ES-I3 (cell line): Measurements from ENCODE around the gene AGBL1.

Experiments
- H3K36me3 ChIP-seq: 2 replicates; pipeline ENCODE4 v1.6.1; 2013; ENCODE audit warnings: mild to moderate bottlenecking, low read length, control low read depth, moderate library complexity; ENCODE audit not compliant: insufficient read depth
- H3K4me1 ChIP-seq: 2 replicates; pipeline ENCODE4 v1.6.1; 2013; ENCODE audit warnings: mild to moderate bottlenecking, control low read depth, low read length; ENCODE audit not compliant: insufficient read depth
- H3K9ac ChIP-seq: 2 replicates; pipeline ENCODE4 v1.6.1; 2013; ENCODE audit warnings: low read depth, mild to moderate bottlenecking, low read length, moderate library complexity
- H3K9me3 ChIP-seq: 2 replicates; pipeline ENCODE4 v1.6.1; 2013; ENCODE audit warnings: mild to moderate bottlenecking, low read length, moderate library complexity; ENCODE audit not compliant: control insufficient read depth, insufficient read depth

AGBL1 gene

GRCh38 chr15:86163816-86164215 lies 84.1 kb downstream of the AGBL1 start:
- peaks cover 6% of the 10 kb centered on the region; the same call in 1 of the 2 replicates for H3K4me1 ChIP-seq
- H3K36me3 ChIP-seq: no peaks in the 10 kb centered on the region
- H3K9ac ChIP-seq: no peak overlapping the region
- H3K9me3 ChIP-seq: no peaks in the 10 kb centered on the region

GRCh38 chr15:86164232-86164898 lies 84.7 kb downstream of the AGBL1 start:
- Histone ChIP-seq H3K4me1 (peaks cover 8% of the 10 kb centered on the region; the same call in 1 of the 2 replicates), H3K36me3 (no peaks in the 10 kb centered on the region), H3K9me3 (no peaks in the 10 kb centered on the region), H3K9ac (no peak overlapping the region)

- Histone ChIP-seq H3K36me3 (no peaks in the 10 kb centered on the region), H3K9ac (no peak overlapping the region), H3K9me3 (no peaks in the 10 kb centered on the region), H3K4me1 (peaks cover 8% of the 10 kb centered on the region; the same call in 1 of the 2 replicates)
Observed at GRCh38 chr15:86165265-86166211, 85.9 kb downstream of the AGBL1 start.

GRCh38 chr15:86167841-86168240 lies 88.2 kb downstream of the AGBL1 start:
- Histone ChIP-seq H3K9me3 (no peaks in the 10 kb centered on the region), H3K4me1 (0 out of 2 replicates have a peak, but pooled peaks cover 2% of the 10 kb centered on the region), H3K36me3 (no peaks in the 10 kb centered on the region), H3K9ac (no peak overlapping the region)

- Histone ChIP-seq H3K36me3 (no peaks in the 10 kb centered on the region), H3K9me3 (no peaks in the 10 kb centered on the region), H3K9ac (no peak overlapping the region), H3K4me1 (no peaks in the 10 kb centered on the region)
Observed at GRCh38 chr15:86178845-86179244, 99.2 kb downstream of the AGBL1 start.

- Histone ChIP-seq H3K9ac (no peak overlapping the region), H3K4me1 (no peaks in the 10 kb centered on the region), H3K9me3 (no peaks in the 10 kb centered on the region)
Observed at GRCh38 chr15:86183596-86184491, 104.2 kb downstream of the AGBL1 start.

GRCh38 chr15:86193716-86194380 lies 114.2 kb downstream of the AGBL1 start:
- Histone ChIP-seq H3K9me3 (no peaks in the 10 kb centered on the region), H3K4me1 (no peaks in the 10 kb centered on the region), H3K36me3 (no peaks in the 10 kb centered on the region), H3K9ac (no peak overlapping the region)

More at GRCh38 chr15:86183596-86184491, 104.2 kb downstream of the AGBL1 start:
- no peaks in the 10 kb centered on the region for H3K36me3 ChIP-seq

- H3K36me3 ChIP-seq: no peaks in the 10 kb centered on the region
Observed at GRCh38 chr15:86197770-86198169, 118.1 kb downstream of the AGBL1 start.

GRCh38 chr15:86199467-86200145 lies 119.9 kb downstream of the AGBL1 start:
- Histone ChIP-seq H3K36me3 (no peaks in the 10 kb centered on the region), H3K9me3 (no peaks in the 10 kb centered on the region), H3K4me1 (no peaks in the 10 kb centered on the region), H3K9ac (no peak overlapping the region)

More at GRCh38 chr15:86197770-86198169, 118.1 kb downstream of the AGBL1 start:
- H3K4me1 ChIP-seq: no peaks in the 10 kb centered on the region
- no peaks in the 10 kb centered on the region for H3K9me3 ChIP-seq
- H3K9ac ChIP-seq: no peak overlapping the region

- no peaks in the 10 kb centered on the region for H3K9me3 ChIP-seq
- peaks cover 5% of the 10 kb centered on the region; the same call in 1 of the 2 replicates for H3K4me1 ChIP-seq
- no peak overlapping the region for H3K9ac ChIP-seq
- H3K36me3 ChIP-seq: no peaks in the 10 kb centered on the region
Observed at GRCh38 chr15:86201313-86202008, 121.8 kb downstream of the AGBL1 start.

GRCh38 chr15:86203462-86203861 lies 123.8 kb downstream of the AGBL1 start:
- no peaks in the 10 kb centered on the region for H3K9me3 ChIP-seq
- H3K36me3 ChIP-seq: no peaks in the 10 kb centered on the region
- no peak overlapping the region for H3K9ac ChIP-seq
- peaks cover 5% of the 10 kb centered on the region; the same call in 1 of the 2 replicates for H3K4me1 ChIP-seq

GRCh38 chr15:86205096-86205495 lies 125.4 kb downstream of the AGBL1 start:
- Histone ChIP-seq H3K9me3 (no peaks in the 10 kb centered on the region), H3K9ac (no peak overlapping the region), H3K4me1 (peaks cover 5% of the 10 kb centered on the region; the same call in 1 of the 2 replicates), H3K36me3 (no peaks in the 10 kb centered on the region)

GRCh38 chr15:86213420-86213819 lies 133.7 kb downstream of the AGBL1 start:
- peaks cover 13% of the 10 kb centered on the region; the same call in 1 of the 2 replicates for H3K9me3 ChIP-seq
- no peaks in the 10 kb centered on the region for H3K36me3 ChIP-seq
- H3K9ac ChIP-seq: no peak overlapping the region
- H3K4me1 ChIP-seq: no peaks in the 10 kb centered on the region
